A673 (cell line): ENCODE data around the gene SORL1. TPM values are rescaled to one million over a fixed set of nuclear protein-coding genes. Genes with fewer than 3 reads are reported as not detected.

Experiments
- BruUV-seq: library from RNA; stranded (reverse); fragments of 400-500 nt; replicated peaks from 2 replicates; lab custom pipeline; 2021; lab: Mats Ljungman, UMichigan
- CTCF ChIA-PET: fragments of 300-600 bp; sonication (Branson Sonifier 250); formaldehyde crosslinking; loops from one replicate; lab custom pipeline; 2022; ENCODE audit warnings: antibody characterized with exemption; lab: Charles Lee
- POLR2A ChIA-PET: fragments of 300-600 bp; sonication (Branson Sonifier 250); formaldehyde crosslinking; loops from one replicate; lab custom pipeline; 2022; ENCODE audit warnings: antibody characterized with exemption; ENCODE audit not compliant: low non-redundant PET; lab: Charles Lee
- DNase-seq: peaks from one replicate; pipeline ENCODE4 v3.0.0-alpha.2; 2015; ENCODE audit warnings: low spot score
- H3K27ac ChIP-seq: fragments of 200-600 bp; sonication (generic); 2 replicates; pipeline ENCODE4 v1.5.1; 2016; ENCODE audit warnings: mixed run types, low read depth, mild to moderate bottlenecking, mixed read lengths, antibody characterized with exemption, low read length; ENCODE audit not compliant: poor library complexity, severe bottlenecking
- H3K27me3 ChIP-seq: fragments of 200-600 bp; sonication (generic); replicated peaks from 2 replicates; pipeline ENCODE4 v1.6.1; 2017; ENCODE audit warnings: mixed run types, low read depth, mild to moderate bottlenecking, mixed read lengths, antibody characterized with exemption, low read length; ENCODE audit not compliant: insufficient read depth, poor library complexity
- H3K36me3 ChIP-seq: fragments of 200-600 bp; sonication (generic); 2 replicates; pipeline ENCODE4 v1.6.1; 2016; ENCODE audit warnings: mixed run types, mild to moderate bottlenecking, mixed read lengths, antibody characterized with exemption, low read length; ENCODE audit not compliant: insufficient read depth, poor library complexity, severe bottlenecking
- H3K4me1 ChIP-seq: fragments of 200-600 bp; sonication (generic); 2 replicates; pipeline ENCODE4 v1.6.1; 2017; ENCODE audit warnings: mixed run types, mild to moderate bottlenecking, mixed read lengths, antibody characterized with exemption, low read length; ENCODE audit not compliant: insufficient read depth, poor library complexity, severe bottlenecking
- H3K4me3 ChIP-seq: fragments of 200-600 bp; sonication (generic); 2 replicates; pipeline ENCODE4 v1.5.1; 2016; ENCODE audit warnings: low read depth, mixed run types, mild to moderate bottlenecking, mixed read lengths, low read length; ENCODE audit not compliant: poor library complexity, severe bottlenecking
- H3K9me3 ChIP-seq: fragments of 200-600 bp; sonication (generic); 2 replicates; pipeline ENCODE4 v1.6.1; 2016; ENCODE audit warnings: mixed run types, low read depth, mild to moderate bottlenecking, mixed read lengths, antibody characterized with exemption, low read length; ENCODE audit not compliant: poor library complexity, severe bottlenecking
- CTCF ChIP-seq: fragments of 300-800, 200-600 bp; sonication (generic); conservative IDR thresholded peaks from 2 replicates; pipeline ENCODE4 v1.5.1; 2017; ENCODE audit warnings: low read depth, mild to moderate bottlenecking, antibody characterized with exemption, low read length, moderate library complexity, mixed read lengths
- EZH2 ChIP-seq: fragments of 200-600 bp; sonication (generic); IDR thresholded peaks from 2 replicates; pipeline ENCODE4 v1.6.1; 2017; ENCODE audit warnings: borderline replicate concordance, low read depth, mild to moderate bottlenecking, mixed read lengths, antibody characterized with exemption, low read length; ENCODE audit not compliant: poor library complexity, severe bottlenecking
- intact Hi-C: fragments of 100-400 bp; cut with micrococcal nuclease; formaldehyde crosslinking; loops from one replicate; pipeline ENCODE4 v1.10.0; 2022; ENCODE audit not compliant: unreplicated experiment
- total RNA-seq: library from RNA; stranded (reverse); gene quantifications from 2 replicates; pipeline ENCODE4 v1.2.3, GENCODE V29; 2021

SORL1 gene
- total RNA-seq, 1 experiment from 2014 or later: 0.95 TPM

GRCh38 chr11:121415856-121416255, 36.3 kb upstream of the SORL1 start:
- Histone ChIP-seq H3K4me1 (no peaks in the 10 kb centered on the region), H3K9me3 (no peaks in the 10 kb centered on the region), H3K27me3 (no peaks in the 10 kb centered on the region), H3K4me3 (no peak overlapping the region), H3K27ac (no peak overlapping the region), H3K36me3 (no peaks in the 10 kb centered on the region)
- intact Hi-C loops: no loop called here
- BruUV-seq: no TSS peak
- POLR2A ChIA-PET: no interaction called here
- TF ChIP-seq EZH2 (no peak), CTCF (no peak)
- CTCF ChIA-PET: no interaction called here
- peak; percentile 16 for DNase-seq

GRCh38 chr11:121417055-121417551, 35.0 kb upstream of the SORL1 start:
- no peak overlapping the region for H3K27ac ChIP-seq
- H3K36me3 ChIP-seq: no peaks in the 10 kb centered on the region
- H3K4me1 ChIP-seq: no peaks in the 10 kb centered on the region
- H3K9me3 ChIP-seq: no peaks in the 10 kb centered on the region
- intact Hi-C loops: no loop called here
- H3K4me3 ChIP-seq: no peak overlapping the region
- no TSS peak for BruUV-seq
- no peaks in the 10 kb centered on the region for H3K27me3 ChIP-seq
- CTCF ChIA-PET: no interaction called here
- DNase-seq: peak; percentile 74
- TF ChIP-seq CTCF (no peak), EZH2 (no peak)
- POLR2A ChIA-PET: no interaction called here

GRCh38 chr11:121417607-121418006, 34.5 kb upstream of the SORL1 start:
- intact Hi-C loops: no loop called here
- no peak overlapping the region for H3K27ac ChIP-seq
- no peaks in the 10 kb centered on the region for H3K27me3 ChIP-seq
- no peak for TF ChIP-seq EZH2
- TF ChIP-seq CTCF: no peak
- no peak for DNase-seq
- no peaks in the 10 kb centered on the region for H3K4me1 ChIP-seq
- H3K9me3 ChIP-seq: no peaks in the 10 kb centered on the region
- BruUV-seq: no TSS peak
- H3K4me3 ChIP-seq: no peak overlapping the region
- CTCF ChIA-PET: no interaction called here
- no peaks in the 10 kb centered on the region for H3K36me3 ChIP-seq
- POLR2A ChIA-PET: no interaction called here
